ENCODE measurements around the gene NAV1. TPM values are rescaled to one million over a fixed set of nuclear protein-coding genes. Genes with fewer than 3 reads are reported as not detected.

NAV1 gene
- total and polyA plus RNA-seq, 2 donors (not counting 3 experiments of a cell fraction or from before 2014, with no cell fraction given) = 19.9 to 138 TPM

GRCh38 chr1:201540846-201541735 lies 2.2 kb downstream of the NAV1 start:
- TF ChIP-seq MAX (IDR thresholded peaks at IDR 0.05; ENCODE audit: insufficient read depth, insufficient read length) (no peak), EZH2 (IDR thresholded peaks at IDR 0.05; ENCODE audit: borderline replicate concordance, low read depth, low read length, severe bottlenecking) (no peak), POLR2A (IDR thresholded peaks at IDR 0.05; ENCODE audit: low read depth, low read length) (no peak), FOS (IDR thresholded peaks at IDR 0.05; ENCODE audit: borderline replicate concordance, insufficient read depth, low read length) (no peak), MYC (IDR thresholded peaks at IDR 0.05; ENCODE audit: low read depth, low read length) (no peak), JUN (IDR thresholded peaks at IDR 0.05; ENCODE audit: borderline replicate concordance, insufficient read depth, insufficient read length, low read depth) (no peak), GATA2 (IDR thresholded peaks at IDR 0.05; ENCODE audit: insufficient read depth, insufficient read length, low read depth, low read length) (no peak), POLR2AphosphoS5 (IDR thresholded peaks at IDR 0.05; ENCODE audit: insufficient read depth, low read depth, low read length) (no peak)
- intact Hi-C loops (cut with micrococcal nuclease) = no loop called here
- Histone ChIP-seq H3K79me2 (ENCODE audit: control insufficient read depth, insufficient read depth, low read length) (peaks cover 67% of the 10 kb centered on the region), H3K9ac (replicated peaks; ENCODE audit: extremely low read depth, insufficient read depth, low read length) (peak overlapping the region; percentile 88), H2AFZ (ENCODE audit: low read depth, low read length) (no peak overlapping the region), H3K27me3 (ENCODE audit: control insufficient read depth in 2 of 2, insufficient read depth in 2 of 2, low read length in 2 of 2) (no peaks in the 10 kb centered on the region), H3K4me1 (ENCODE audit: control insufficient read depth, extremely low read depth, insufficient read depth, low read length) (peaks cover 65% of the 10 kb centered on the region), H3K9me3 (replicated peaks; ENCODE audit: control insufficient read depth, insufficient read depth, low read length) (no peaks in the 10 kb centered on the region), H4K20me1 (replicated peaks; ENCODE audit: control insufficient read depth, extremely low read depth, insufficient read depth, low read length) (no peaks in the 10 kb centered on the region), H3K4me2 (ENCODE audit: insufficient read depth, low read length) (peak overlapping the region; percentile 90), H3K4me3 (replicated peaks in 1 of 3; ENCODE audit: insufficient read depth in 1 of 3, low read depth in 1 of 3, low read length in 3 of 3) (peak overlapping the region in 2 of 3 experiments; percentile 85 to 90), H3K9me1 (replicated peaks; ENCODE audit: control insufficient read depth, extremely low read depth, insufficient read depth, low read length) (no peaks in the 10 kb centered on the region), H3K36me3 (ENCODE audit: control insufficient read depth in 2 of 2, extremely low read depth in 1 of 2, insufficient read depth in 2 of 2, low read length in 2 of 2) (no peaks in the 10 kb centered on the region), H3K27ac (ENCODE audit: insufficient read depth, low read depth, low read length) (peak overlapping the region; percentile 93)
- DNase-seq (ENCODE audit: low read depth, low spot score) (no peak), FAIRE-seq (no peak)
- CTCF ChIA-PET = interaction anchor here (0.8 to 3.9 kb wide), 10 partner anchors 10 to 254 kb away, joined by 3 to 16 read pairs (median 5); no protein-coding TSS in a partner anchor
- TSS peak; percentile 32 for BruUV-seq (replicated peaks)
- dilution Hi-C loops (cut with MboI; ENCODE audit: extremely low pct_ligation_motif_present, low sequenced_read_pairs) = no loop called here
- POLR2A ChIA-PET = interaction anchor here (0.6 kb wide), 1 partner anchor 238 kb away, joined by 3 read pairs; no protein-coding TSS in a partner anchor
